Uterus (tissue), 4 donors: ENCODE data around the gene EIF5. TPM values are rescaled to one million over a fixed set of nuclear protein-coding genes. Genes with fewer than 3 reads are reported as not detected.

Experiments used
- DNase-seq, 2 donors: peaks; one replicate each; pipeline ENCODE4 v3.0.0-alpha.2; 2019 to 2020
- H3K27ac ChIP-seq, 2 donors: fragments of 200-600 bp; sonication (generic); 1 replicate in 1 of 2; 2 replicates in 1 of 2; pipeline ENCODE4 v1.5.1; 2016 to 2018
- H3K27me3 ChIP-seq, 2 donors: fragments of 200-600 bp; sonication (generic); one replicate each; pipeline ENCODE4 v1.5.1; 2018 to 2019; ENCODE audit warnings: control low read depth in 1 of 2
- H3K36me3 ChIP-seq, 2 donors: fragments of 200-600 bp; sonication (generic); one replicate each; pipeline ENCODE4 v1.5.1; 2019; ENCODE audit warnings: control low read depth in 1 of 2
- H3K4me1 ChIP-seq, 2 donors: fragments of 200-600 bp; sonication (generic); one replicate each; pipeline ENCODE4 v1.5.1; 2018 to 2019; ENCODE audit warnings: control low read depth in 1 of 2
- H3K4me3 ChIP-seq, 2 donors: fragments of 200-600 bp; sonication (generic); 1 replicate in 1 of 2; 2 replicates in 1 of 2; pipeline ENCODE4 v1.5.1; 2018 to 2019; ENCODE audit warnings: mild to moderate bottlenecking in 1 of 2
- H3K9me3 ChIP-seq, 2 donors: fragments of 200-600 bp; sonication (generic); one replicate each; pipeline ENCODE4 v1.5.1; 2019; ENCODE audit warnings: control low read depth in 1 of 2
- CTCF ChIP-seq, 4 experiments: fragments of 200-600 bp in 2 of 4; fragments of 450-650 bp in 2 of 4; sonication (generic) in 2 of 4; IDR thresholded peaks; one replicate each; pipeline ENCODE4 v1.5.1; 2016 to 2019; ENCODE audit warnings: antibody characterized with exemption in 4 of 4, mild to moderate bottlenecking in 2 of 4, moderate library complexity in 1 of 4
- POLR2A ChIP-seq, 2 donors: fragments of 450-650 bp; IDR thresholded peaks; one replicate each; pipeline ENCODE4 v1.6.1; 2016; ENCODE audit warnings: antibody characterized with exemption in 2 of 2, mild to moderate bottlenecking in 1 of 2, moderate library complexity in 1 of 2
- intact Hi-C: fragments of 100-400 bp; cut with DNase I; formaldehyde crosslinking; loops from one replicate; pipeline ENCODE4 v1.15.1; 2023; ENCODE audit warnings: low total_unique reads
- total RNA-seq, 4 donors: library from RNA; depleted of rRNA in 3 of 4; stranded (reverse); fragments of >200 nt in 3 of 4; gene quantifications; one replicate each; pipeline versions ENCODE4 v1.1.0 to v1.2.4, GENCODE V29; 2014 to 2023
- donor health status: DM: yes; HTN: yes; CAD: no.

Gene EIF5
- total RNA-seq, 4 donors from 2014 or later = 66.5 to 159 (median 113) TPM

- Histone ChIP-seq H3K4me1 (no peaks in the 10 kb centered on the region), H3K4me3 (no peak overlapping the region), H3K27me3 (no peaks in the 10 kb centered on the region), H3K36me3 (no peaks in the 10 kb centered on the region), H3K9me3 (no peaks in the 10 kb centered on the region), H3K27ac (no peak overlapping the region)
- TF ChIP-seq POLR2A (IDR thresholded peaks at IDR 0.05) (no peak), CTCF (IDR thresholded peaks at IDR 0.05) (no peak)
- intact Hi-C loops = no loop called here
- DNase-seq = no peak
Measured at GRCh38 chr14:103317251-103317650, 16.8 kb upstream of the EIF5 start.

GRCh38 chr14:103317976-103318580, 16.0 kb upstream of the EIF5 start:
- H3K36me3 ChIP-seq = no peaks in the 10 kb centered on the region
- TF ChIP-seq CTCF (IDR thresholded peaks at IDR 0.05) (no peak), POLR2A (IDR thresholded peaks at IDR 0.05) (no peak)
- no peaks in the 10 kb centered on the region for H3K27me3 ChIP-seq
- DNase-seq = no peak
- intact Hi-C loops = no loop called here
- no peaks in the 10 kb centered on the region for H3K4me1 ChIP-seq
- no peak overlapping the region for H3K4me3 ChIP-seq
- no peaks in the 10 kb centered on the region for H3K9me3 ChIP-seq
- no peak overlapping the region for H3K27ac ChIP-seq

- no peaks in the 10 kb centered on the region for H3K36me3 ChIP-seq
- no peaks in the 10 kb centered on the region for H3K4me1 ChIP-seq
- DNase-seq = no peak
- no peaks in the 10 kb centered on the region for H3K27me3 ChIP-seq
- no peaks in the 10 kb centered on the region for H3K9me3 ChIP-seq
- no peak overlapping the region for H3K27ac ChIP-seq
- intact Hi-C loops = no loop called here
- no peak overlapping the region for H3K4me3 ChIP-seq
- TF ChIP-seq POLR2A (IDR thresholded peaks at IDR 0.05) (no peak), CTCF (IDR thresholded peaks at IDR 0.05) (no peak)
Measured at GRCh38 chr14:103318750-103319419, 15.2 kb upstream of the EIF5 start.

DNA sequence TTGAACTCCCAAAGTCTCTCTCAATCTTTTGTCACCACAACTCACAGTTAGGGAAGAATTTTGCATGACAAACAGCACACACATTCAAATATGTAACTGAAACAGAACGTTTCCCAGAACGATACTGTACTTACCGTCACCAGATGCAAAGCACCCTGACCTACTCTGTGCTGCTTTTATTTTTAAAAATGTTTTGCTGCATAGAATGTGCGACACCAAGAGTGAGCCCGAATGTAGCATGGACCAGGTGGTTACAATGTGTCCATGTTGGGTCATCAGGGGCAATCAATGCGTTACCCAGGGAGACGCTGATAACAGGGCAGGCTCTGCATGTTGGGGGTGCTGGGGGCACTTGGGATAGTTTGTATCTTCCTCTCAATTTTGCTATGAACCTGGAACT, 14.6 kb upstream of the EIF5 start:
- TF ChIP-seq CTCF (IDR thresholded peaks at IDR 0.05) (no peak), POLR2A (IDR thresholded peaks at IDR 0.05) (no peak)
- H3K36me3 ChIP-seq = no peaks in the 10 kb centered on the region
- no peak overlapping the region for H3K4me3 ChIP-seq
- H3K27me3 ChIP-seq = no peaks in the 10 kb centered on the region
- H3K4me1 ChIP-seq = no peaks in the 10 kb centered on the region
- H3K27ac ChIP-seq = no peak overlapping the region
- H3K9me3 ChIP-seq = no peaks in the 10 kb centered on the region
- DNase-seq = no peak
- intact Hi-C loops = no loop called here

DNA sequence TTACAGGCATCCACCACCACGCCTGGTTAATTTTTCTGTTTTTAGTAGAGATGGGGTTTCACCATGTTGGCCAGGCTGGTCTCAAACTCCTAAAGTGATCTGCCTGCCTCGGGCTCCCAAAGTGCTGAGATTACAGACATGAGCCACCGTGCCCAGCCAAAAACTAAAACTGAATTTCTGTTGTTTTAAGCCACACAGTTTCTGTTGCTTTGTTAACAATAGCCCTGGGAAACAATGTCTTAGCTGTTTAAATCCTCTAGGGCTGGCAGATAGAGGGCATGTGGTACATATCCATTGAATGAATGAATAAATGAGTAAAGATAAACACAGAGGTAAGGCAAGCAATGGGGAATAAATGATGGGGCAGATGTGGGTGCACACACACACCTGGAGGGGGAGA, 8.0 kb upstream of the EIF5 start:
- intact Hi-C loops = no loop called here

More for the DNA sequence above, 8.0 kb upstream of the EIF5 start:
- Histone ChIP-seq H3K9me3 (no peaks in the 10 kb centered on the region), H3K4me3 (no peak overlapping the region), H3K27ac (no peak overlapping the region), H3K27me3 (no peaks in the 10 kb centered on the region), H3K4me1 (no peaks in the 10 kb centered on the region), H3K36me3 (no peaks in the 10 kb centered on the region)
- TF ChIP-seq POLR2A (IDR thresholded peaks at IDR 0.05) (no peak), CTCF (IDR thresholded peaks at IDR 0.05) (no peak)
- DNase-seq = no peak
